DMS53 treated with DMSO at 0.1 percent for 48 hours (cell line): ENCODE results near the gene TAS2R60.
"Not testable (repeated sequence)": the region's sequence is repeated elsewhere in the genome, so short reads cannot be mapped to it uniquely, and the experiment has no call there.

Experiments used
- DNase-seq: peaks from one replicate; lab custom pipeline; 2025; ENCODE audit not compliant: unreplicated experiment; lab: John Stamatoyannopoulos, UW

The TAS2R60 gene, protein sequence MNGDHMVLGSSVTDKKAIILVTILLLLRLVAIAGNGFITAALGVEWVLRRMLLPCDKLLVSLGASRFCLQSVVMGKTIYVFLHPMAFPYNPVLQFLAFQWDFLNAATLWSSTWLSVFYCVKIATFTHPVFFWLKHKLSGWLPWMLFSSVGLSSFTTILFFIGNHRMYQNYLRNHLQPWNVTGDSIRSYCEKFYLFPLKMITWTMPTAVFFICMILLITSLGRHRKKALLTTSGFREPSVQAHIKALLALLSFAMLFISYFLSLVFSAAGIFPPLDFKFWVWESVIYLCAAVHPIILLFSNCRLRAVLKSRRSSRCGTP

DNA sequence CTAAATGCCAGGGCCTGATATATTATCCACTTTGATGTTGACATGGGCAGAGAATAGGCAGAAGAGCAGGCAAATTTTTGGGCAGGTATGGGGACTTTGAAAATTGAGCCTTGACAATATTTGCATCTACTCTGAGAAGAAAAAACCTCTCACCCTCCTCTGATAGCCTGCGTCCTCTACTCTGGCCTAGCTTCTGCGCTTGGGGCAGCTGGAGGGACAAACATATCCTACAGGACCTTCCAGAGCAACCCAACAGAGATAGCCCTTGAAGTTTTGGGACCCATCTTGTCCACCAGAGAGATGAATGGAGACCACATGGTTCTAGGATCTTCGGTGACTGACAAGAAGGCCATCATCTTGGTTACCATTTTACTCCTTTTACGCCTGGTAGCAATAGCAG lies at the start of gene TAS2R60:
Gene TAS2R60 (plus strand): TSS at position 301 of the 400 bp plus-strand sequence. CDS start 0 bp downstream, at position 301.
- no peak for DNase-seq

DNA sequence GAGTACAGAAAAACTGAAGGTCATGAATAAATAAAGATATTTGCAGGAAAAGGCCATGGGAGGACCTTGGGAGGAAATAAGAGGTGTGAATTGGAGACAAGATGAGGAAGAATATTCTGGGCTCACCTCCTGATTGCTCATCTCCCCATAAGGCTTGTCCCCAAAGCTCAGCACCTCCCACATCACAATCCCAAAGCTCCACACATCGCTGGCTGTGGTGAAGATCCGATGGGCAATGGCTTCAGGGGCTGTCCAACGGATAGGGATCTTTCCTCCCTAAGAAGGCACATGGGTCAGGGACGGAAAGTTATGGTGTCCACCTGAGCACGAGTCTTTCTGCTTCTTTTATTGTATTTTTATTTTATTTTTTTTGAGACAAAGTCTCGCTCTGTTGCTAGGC lies 49.2 kb upstream of the TAS2R60 start:
- DNase-seq: no peak

DNA sequence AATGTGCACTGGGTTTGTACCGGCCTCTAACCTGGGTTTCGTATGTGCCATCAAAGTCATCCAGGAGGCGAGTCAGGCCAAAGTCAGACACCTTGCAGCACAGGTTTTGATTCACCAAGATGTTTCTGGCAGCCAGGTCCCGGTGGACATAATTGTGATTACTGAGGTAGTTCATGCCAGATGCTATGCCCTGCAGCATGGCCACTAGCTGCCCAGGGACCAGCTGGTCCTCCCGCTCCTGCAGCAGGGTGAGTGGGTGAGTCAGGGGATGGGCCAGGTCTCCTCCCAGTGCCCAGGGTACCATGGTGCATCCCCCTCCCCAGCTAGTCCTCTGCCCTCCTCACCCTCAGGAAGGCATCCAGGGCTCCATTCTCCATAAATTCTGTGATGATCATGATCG lies 48.5 kb upstream of the TAS2R60 start:
- no peak for DNase-seq

DNA sequence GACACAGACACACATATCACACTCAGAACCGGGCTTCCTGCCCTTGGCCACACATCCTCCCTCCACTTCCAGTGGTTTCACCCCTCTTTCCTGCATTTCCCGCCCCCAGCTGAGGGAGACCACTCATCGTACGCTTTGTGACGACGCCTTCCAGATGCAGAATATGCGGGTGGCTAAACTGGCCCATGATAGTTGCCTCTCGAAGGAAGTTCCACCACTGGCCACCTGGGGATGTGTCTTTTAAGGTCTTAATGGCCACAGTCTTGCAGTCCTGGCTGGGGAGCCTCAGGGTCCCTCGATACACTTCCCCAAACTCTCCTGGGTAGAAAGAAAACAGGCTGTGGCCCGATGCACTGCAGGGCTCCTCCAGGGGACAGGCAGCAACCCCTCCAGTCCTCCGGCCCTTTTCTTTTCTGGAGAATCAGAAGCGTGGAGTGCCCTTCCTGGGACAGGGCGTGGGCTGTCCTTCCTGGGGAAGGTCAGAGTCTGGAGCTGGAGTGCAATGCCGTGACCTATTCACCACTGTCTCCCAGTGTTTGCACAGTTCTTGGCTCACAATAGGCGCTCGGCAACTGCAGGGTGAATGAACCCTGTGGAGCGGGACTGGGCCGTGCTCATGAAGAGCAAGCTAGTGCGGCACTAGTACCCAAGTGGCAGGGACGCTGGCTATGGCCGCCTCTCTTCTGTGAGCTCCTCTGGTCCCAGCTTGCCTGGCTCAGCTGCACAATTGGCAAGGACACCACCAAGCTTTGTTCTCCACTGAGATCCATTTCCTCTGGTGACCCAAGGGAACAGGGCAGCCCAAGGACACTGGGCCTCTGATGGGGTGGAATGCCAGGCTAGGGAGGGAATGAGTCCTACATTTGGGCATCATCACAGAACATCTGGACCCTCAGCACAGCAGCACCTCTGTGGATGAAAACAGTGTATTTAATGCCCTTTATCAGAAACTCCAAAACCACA lies 47.8 kb upstream of the TAS2R60 start:
- peak; percentile 43 for DNase-seq

DNA sequence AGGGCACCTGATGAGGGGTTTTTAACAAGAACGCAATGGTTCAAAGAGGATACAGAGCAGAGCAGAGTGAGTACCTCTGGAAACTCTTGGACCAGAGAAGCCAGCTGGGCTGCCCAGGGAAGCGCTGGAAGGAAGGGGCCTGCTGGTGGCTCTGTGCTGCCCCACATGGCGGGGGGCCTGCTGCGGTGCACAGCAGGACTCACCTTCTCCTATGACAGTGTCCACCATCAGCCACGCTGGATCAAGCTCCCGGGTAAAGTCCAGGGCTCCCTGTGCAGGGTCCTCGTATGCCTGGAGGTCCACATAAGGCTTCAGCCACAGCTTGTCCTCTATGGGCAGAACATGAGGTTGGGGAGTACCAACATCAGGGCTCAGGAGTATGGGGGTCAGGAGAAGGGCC lies 47.1 kb upstream of the TAS2R60 start:
- no peak for DNase-seq

DNA sequence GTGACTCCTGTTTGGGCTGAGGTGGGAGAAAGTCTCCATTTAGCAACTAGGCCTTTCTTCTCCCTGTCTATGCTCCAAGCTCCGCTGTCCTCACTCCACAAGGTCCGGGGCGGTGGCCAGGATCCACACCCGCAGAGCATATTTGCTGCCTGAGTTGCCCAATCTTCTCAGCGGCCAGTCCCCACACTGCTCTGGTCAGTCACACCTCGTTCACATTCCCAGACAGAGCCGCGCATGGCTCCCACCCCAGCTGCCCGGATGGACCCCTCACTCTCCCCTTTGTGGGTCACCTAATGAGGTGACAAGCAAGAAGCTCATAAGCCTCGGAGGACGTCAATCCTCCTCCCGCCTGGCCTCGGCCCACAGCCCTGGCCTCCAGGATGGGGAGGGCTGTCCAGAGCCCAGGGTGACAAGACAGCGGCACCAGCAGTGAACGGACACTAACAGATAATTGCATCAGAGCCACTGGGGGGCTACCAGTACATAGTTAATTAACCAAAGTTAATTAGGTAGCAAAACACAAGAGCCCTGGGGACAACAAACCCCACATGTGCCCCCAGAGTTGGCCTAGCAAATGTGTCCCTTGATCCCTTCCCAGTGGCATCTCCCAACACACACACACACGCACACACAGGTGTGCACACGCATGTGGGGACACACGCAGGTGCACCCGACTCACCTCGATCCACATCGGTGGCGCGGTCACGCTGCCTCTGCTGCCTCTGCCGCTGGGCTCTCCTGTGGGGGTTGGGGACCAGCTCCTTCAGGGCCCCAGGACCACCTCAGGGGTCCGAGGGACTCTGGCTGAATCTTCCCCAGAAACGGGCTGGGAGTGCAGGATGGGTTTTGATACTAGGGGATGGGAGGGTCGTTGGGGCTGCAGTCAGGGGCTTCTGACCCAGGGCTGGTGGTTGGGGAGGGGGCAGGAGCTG lies 46.4 kb upstream of the TAS2R60 start:
- no peak for DNase-seq

DNA sequence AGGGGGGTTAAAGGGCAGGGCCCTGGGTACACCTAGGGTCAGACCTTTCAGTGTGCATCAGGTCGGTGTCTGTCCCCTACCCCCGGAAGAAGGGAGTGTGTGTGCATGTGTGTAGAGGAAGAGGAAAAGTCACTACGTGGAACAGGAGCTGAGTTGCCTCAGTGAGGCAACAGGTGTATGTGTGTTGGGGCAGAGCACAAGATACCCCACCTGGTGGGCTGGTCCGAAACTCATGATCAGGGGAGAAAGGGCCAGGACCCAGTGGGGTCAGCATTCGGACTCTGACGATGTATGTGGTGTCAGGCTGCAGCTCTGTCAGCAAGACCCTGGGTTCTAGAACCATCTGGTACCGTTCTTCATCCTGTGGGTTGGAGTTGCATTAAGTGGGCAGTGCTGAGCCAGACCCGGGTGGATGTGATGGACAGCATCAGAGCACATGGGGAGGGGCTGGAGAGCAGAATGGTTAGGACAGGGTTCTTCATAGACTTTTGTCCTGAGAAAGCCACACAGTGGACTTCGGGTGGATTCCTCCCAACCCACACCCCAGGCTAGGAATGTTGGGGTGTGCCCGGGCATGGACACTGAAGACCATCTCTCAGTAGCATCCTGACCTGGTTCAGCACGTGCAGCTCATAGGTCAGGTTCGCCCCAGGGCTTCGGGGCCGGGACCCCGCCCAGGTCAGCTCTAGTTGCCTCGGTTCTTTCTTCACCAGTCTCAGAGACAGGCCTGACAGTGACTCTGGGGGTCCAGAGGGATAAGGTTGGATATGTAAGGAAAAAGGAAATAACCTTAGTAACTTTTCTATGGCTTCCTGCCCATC lies 45.3 kb upstream of the TAS2R60 start:
- no peak for DNase-seq

DNA sequence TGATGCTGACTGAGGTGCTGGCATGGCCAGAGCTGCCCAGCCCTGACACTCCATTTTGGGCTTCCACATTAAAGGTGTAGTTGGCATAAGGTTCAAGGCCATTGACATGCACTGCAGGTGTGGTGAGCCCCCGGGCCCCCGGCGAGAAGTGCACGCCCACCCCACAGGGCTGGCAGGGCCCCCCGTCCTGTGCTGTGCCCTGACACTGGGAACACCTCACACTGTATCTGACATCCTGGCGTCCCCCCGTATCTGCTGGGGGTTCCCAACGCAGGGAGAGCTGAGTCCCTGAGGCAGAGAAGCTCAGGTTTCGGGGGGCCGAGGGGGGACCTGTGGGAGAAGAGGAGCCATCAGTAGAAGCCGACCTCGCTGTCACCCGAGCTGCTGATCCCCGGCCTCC lies 44.6 kb upstream of the TAS2R60 start:
- no peak for DNase-seq

DNA sequence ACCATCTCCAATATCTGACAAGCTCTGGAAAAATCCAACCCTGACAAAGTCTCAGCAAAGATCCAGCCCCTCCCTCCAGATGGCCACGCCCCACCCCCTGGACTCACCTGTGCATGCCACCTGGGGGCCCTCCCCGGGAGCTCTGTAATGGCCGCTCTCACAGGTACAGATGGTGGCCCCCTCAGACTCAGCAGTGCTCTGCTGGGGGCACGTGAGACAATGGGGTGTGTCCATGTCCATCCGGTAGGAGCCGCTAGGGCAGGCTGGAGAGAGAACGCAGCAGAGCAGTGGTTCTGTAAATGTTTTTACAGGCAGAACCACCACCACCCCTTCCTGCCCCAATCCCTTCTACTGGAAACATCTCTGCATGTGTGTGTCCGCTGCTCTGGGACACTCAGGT lies 44.1 kb upstream of the TAS2R60 start:
- DNase-seq: no peak

DNA sequence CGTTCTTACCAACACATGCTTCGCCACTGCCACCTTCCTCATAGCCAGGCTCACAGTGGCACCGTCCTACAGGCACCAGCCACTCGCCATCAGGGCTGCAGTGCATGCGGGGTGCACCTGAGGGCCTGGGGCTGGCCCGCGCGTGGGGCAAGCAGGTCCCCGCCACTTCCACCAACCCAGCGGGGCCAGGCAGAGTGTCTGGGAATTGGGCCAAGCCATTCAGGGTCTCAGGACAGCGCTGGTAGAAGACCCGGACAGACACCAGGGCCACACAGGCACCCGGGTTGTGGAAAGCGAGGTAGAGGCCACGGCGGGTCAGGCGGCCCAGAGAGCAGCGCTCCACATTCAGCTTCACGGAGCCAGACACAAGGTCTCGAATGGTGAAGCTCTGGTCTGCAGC lies 43.6 kb upstream of the TAS2R60 start:
- DNase-seq: no peak

DNA sequence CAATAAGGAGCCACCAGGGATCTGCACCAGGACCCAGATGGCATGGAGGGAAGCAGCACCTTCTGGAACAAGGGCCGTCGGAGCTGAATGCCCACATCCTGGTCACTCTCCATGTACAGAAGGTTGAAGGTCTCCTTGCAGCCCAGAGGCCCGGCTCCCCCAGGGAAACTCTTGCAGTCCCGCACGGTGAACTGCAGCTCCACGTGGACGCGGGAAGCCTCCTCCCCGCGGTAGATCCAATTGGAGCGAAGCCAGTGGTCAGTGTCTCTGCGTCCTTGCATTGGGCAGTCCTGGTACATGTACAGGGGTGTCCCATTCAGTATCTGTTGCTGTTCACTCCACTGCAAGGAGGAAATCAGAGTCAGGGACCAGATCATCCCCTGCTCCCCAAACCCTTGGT lies 42.0 kb upstream of the TAS2R60 start:
- DNase-seq: no peak

DNA sequence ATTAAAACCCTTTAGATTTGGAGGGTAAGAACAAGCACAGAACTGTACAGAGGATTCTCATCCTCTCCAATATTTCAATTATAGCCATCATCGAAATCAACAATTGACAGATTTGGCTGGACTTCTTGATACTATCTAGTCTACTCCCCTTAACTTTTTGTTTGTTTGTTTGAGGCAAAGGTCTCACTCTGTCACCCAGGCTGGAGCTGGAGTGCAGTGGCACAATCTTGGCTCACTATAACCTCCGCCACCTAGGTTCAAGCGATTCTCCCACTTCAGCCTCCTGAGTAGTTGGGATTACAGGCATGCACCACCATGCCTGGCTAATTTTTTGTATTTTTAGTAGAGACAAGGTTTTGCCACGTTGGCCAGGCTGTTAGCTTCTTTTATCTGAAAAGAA lies 41.0 kb upstream of the TAS2R60 start:
- not testable (repeated sequence) for DNase-seq

DNA sequence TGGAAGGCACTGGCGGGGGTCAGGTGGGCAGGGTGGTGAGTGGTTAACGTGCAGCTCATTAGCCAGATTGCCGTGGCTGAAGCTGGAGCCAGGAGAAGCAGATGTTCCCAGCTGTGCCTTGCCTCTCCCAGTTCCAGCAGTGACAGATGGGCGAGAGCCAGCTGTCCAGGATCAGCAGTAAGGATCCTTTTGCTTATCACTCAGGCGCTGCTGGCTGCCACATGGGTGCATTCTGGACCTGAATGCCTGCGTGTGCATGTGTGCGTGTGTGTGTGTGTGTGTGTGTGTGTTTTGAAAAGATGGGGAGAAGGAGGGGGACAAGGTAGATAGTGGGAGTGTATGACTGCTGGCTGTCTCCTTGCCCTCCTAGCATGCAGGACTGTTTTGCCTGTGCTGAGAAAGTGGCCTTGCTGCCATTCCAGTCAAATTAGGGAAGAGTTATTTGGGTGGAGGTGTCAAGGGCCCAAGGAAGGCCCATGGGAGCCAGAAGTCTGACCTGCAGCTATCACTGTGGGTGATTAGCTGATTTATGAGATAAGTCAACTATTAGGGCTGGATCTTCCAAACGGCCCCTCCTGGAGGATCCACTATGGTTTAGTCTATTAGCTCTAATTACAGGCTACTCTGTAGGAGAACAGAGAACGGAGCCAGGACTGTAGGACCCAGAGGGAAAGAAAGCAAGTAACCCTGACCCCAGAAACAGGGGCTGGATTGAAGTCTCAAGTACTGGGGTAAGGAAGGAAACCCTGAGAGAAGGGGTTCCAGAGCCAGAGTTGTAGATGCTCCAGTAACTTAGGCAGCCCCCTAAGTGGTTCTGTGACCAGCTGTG lies 37.9 kb upstream of the TAS2R60 start:
- no peak for DNase-seq

DNA sequence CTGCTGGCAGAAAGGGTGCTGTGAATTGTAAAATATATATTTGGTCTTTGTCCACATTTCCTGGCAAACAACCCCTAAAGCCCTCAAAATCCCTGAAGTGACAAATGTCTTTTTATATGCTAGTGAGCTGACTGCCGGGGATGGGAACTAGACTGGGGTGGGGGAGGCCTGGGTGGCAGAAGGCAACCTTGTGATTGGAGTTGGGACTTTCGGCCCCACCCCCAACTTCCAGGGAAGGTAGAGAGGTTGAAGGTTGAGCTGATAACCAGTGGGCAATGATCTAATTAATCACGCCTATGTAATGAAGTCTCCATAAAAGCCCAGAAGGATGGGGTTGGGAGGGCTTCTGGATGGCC lies 37.3 kb upstream of the TAS2R60 start:
- no peak for DNase-seq

DNA sequence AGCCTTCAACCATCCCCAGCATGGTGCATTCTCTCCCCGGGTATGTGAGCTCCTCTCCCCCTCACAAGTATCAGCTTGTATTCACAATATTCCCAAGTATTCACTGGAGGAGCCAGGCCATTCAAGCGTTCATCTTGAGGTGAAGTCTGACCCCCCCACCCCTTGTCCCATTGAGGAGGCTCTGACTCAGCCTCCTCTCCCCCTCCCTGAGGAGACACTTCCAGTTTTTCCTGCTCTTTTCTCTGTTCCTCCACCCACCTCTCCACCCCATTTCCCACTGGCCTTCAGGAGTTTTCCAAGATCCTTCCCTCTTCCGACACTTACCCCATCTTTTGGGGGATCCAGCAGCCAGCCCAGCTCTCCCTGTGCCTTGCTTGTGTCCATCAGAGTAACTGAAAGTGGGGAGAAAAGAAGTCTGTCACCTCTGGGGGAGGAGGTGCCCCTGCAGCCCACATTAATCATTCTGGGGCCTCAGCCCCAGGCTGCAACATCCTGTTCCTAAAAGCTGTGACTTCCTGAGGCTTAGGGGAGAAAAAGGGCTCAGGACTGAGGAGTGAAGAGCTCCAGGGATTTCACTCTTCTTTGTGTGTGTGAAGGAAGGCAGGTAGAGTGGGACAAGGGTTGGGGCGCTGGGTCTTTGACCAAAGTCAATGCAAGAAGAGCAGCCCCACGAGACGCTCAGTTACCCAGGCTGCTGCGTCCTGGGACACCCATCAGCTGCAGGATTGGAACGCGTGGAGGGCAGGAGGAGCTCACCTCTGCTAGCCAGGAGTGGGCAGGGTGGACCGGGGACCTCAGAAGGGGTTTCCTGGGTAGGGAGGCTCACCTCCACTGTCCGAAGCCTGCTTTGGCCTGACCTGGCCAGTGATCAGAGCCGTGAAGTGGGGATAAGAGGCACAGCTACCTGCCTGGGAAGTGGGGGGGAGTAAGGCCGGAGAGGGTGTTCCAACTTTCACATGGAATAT lies 35.7 kb upstream of the TAS2R60 start:
- DNase-seq: no peak

DNA sequence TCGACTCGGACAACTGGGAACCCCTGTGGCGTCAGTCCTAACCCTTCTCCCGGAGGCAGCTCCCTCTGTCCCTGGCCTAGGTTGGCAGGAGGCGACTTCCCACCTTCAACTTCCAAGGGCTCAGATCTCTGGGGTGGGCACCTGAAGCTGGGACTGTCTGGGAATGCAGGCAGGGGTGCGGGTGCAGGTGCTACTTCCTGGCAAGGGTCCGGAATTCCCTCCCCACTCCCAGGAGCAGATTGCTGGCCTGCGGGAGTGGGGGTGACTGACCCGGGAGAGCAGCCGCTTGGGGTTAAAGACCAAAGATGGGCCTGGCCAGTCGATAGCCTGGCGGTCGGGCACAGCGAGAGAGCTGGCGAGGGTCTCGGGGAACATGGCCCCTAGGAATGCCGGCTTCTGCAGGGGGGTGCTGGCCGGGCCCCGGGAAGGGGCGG lies 35.0 kb upstream of the TAS2R60 start:
- DNase-seq: no peak

DNA sequence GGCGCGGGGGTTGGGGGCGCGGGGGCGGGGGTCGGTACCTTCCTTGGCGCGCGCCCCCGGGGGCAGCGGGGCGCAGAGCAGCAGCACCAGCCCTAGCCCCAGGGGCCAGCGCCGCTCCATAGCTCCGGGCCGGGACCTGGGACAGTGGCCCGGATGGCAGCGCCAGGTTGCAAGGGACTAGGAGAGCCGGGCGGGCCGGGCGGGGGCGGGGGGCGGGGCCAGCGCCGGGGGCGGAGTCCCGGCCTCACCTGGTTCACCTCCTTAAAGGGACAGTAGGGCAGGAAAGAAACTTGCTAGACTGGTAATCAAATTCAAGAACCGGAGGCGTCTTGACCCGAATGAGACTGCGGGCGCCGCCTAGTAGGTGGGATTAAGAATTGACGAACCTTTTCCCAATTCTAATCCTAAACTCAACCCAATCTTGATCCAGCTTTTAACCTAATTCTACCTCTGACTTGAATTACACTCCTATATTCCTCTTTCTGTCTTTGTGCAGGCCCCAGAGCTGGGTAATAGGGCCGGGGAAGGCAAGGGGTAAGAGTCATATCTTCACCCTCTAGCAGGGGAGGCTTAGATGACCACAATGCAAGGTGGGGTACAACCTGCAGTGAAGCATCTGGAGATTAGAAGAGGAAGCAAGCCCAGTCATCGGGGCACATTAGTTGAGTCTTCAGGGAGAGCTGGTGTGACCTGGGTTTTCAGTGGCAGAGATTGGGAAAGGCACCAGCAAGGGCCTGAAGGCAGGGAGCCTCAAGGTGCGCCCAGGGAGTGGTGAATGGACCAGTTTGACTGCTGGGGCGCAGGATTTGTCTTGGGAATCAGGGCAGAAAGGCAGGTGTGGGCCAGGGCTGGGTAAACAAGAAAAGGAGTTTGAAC lies 34.3 kb upstream of the TAS2R60 start, which contains the start of gene EPHA1:
Gene EPHA1 (minus strand): TSS at position 171 of the 876 bp plus-strand sequence. CDS start 51 bp downstream, at position 120.
- peak; percentile 85 for DNase-seq
